Lower leg skin (tissue), 3 donors: ENCODE measurements around the gene NBEA.

Experiments
- POLR2A ChIP-seq, 2 donors: fragments of 450-650 bp; IDR thresholded peaks; one replicate each; pipeline ENCODE4 v1.6.1; 2016 to 2017; ENCODE audit warnings: antibody characterized with exemption in 2 of 2, mild to moderate bottlenecking in 1 of 2, moderate library complexity in 1 of 2
- TF ChIP-seq, protein P1 (sequence below), 3 donors: fragments of 450-650 bp; IDR thresholded peaks; one replicate each; pipeline ENCODE4 v1.5.1; 2016; ENCODE audit warnings: antibody characterized with exemption in 3 of 3, mild to moderate bottlenecking in 3 of 3, moderate library complexity in 2 of 3

DNA sequence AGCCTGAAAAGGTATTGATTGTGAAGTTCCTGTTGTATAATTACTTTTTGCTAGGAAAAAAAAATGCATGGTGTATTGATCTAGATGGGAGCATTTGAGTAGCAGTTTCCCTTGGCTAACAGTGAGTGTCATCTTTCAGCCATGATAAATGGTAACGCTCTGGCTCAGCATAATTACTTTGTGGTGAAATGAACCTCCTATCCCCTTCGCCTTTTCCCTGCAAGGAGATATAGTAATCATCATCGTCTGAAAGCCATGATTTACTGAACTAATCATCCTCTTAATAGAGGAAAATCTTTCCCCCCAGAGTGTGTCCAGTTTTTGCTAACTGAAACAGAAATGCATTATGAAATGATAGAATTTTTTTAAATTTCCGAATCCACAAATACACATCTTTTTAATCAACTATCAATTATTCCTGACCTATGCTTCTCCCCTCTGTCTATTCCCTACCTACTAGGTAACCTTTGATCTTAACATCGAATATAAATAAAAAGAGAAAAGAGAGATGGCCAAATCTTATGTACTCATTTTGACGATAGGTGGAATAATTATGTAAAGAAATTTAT lies 445.7 kb downstream of the NBEA start:
- TF ChIP-seq, protein P1, sequence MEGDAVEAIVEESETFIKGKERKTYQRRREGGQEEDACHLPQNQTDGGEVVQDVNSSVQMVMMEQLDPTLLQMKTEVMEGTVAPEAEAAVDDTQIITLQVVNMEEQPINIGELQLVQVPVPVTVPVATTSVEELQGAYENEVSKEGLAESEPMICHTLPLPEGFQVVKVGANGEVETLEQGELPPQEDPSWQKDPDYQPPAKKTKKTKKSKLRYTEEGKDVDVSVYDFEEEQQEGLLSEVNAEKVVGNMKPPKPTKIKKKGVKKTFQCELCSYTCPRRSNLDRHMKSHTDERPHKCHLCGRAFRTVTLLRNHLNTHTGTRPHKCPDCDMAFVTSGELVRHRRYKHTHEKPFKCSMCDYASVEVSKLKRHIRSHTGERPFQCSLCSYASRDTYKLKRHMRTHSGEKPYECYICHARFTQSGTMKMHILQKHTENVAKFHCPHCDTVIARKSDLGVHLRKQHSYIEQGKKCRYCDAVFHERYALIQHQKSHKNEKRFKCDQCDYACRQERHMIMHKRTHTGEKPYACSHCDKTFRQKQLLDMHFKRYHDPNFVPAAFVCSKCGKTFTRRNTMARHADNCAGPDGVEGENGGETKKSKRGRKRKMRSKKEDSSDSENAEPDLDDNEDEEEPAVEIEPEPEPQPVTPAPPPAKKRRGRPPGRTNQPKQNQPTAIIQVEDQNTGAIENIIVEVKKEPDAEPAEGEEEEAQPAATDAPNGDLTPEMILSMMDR (IDR thresholded peaks at IDR 0.05): no peak
- no peak for TF ChIP-seq POLR2A (IDR thresholded peaks at IDR 0.05)
